ENCODE data around the gene ABHD2. TPM values are rescaled to one million over a fixed set of nuclear protein-coding genes. Genes with fewer than 3 reads are reported as not detected.

Gene ABHD2
- total RNA-seq, 2 experiments from 2014 or later = 16.1 to 22.8 TPM

DNA sequence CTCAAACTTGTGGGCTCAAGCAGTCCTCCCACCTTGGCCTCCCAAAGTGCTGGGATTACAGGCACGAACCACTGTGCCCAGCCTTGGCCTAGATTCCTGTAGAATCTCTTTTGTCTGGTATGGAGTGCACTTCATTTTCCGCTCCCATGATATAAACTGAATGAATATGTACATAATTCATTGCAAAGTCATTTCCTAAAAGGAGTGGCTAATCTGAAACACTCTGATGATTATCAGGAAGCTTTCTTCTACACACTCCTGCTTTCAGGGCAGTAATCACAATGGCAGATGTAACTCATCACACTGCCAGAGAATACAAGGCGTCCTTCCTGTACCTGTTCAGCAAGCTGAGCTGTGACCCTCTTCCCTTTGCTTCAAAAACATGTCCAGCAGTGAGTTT lies 104.5 kb downstream of the ABHD2 start:
- no peak overlapping the region for H3K4me3 ChIP-seq (ENCODE audit: low read depth, low read length, poor library complexity, severe bottlenecking)
- no peaks in the 10 kb centered on the region for H3K79me2 ChIP-seq (ENCODE audit: insufficient read depth, low read depth, low read length)
- no peaks in the 10 kb centered on the region for H3K9me2 ChIP-seq (ENCODE audit: insufficient read depth, low read length)
- TF ChIP-seq, protein P1, sequence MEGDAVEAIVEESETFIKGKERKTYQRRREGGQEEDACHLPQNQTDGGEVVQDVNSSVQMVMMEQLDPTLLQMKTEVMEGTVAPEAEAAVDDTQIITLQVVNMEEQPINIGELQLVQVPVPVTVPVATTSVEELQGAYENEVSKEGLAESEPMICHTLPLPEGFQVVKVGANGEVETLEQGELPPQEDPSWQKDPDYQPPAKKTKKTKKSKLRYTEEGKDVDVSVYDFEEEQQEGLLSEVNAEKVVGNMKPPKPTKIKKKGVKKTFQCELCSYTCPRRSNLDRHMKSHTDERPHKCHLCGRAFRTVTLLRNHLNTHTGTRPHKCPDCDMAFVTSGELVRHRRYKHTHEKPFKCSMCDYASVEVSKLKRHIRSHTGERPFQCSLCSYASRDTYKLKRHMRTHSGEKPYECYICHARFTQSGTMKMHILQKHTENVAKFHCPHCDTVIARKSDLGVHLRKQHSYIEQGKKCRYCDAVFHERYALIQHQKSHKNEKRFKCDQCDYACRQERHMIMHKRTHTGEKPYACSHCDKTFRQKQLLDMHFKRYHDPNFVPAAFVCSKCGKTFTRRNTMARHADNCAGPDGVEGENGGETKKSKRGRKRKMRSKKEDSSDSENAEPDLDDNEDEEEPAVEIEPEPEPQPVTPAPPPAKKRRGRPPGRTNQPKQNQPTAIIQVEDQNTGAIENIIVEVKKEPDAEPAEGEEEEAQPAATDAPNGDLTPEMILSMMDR (conservative IDR thresholded peaks at IDR 0.05; ENCODE audit: low read length) = no peak
- TF ChIP-seq EZH2phosphoT487 (IDR thresholded peaks at IDR 0.05; ENCODE audit: borderline replicate concordance, low read depth, low read length) = no peak
- no peaks in the 10 kb centered on the region for H3K4me1 ChIP-seq (ENCODE audit: insufficient read depth, low read length, poor library complexity, severe bottlenecking)
- ChIA-PET POLR2A (interaction anchor here (0.6 kb wide), 1 partner anchor 82 kb away, joined by 3 read pairs; no protein-coding TSS in a partner anchor), CTCF (ENCODE audit: unreplicated experiment) (no interaction called here)
- DNase-seq (ENCODE audit: low spot score) = no peak
- no peaks in the 10 kb centered on the region for H4K20me1 ChIP-seq (ENCODE audit: insufficient read depth, low read length)
- H3K27ac ChIP-seq (ENCODE audit: low read depth, low read length, poor library complexity, severe bottlenecking) = no peak overlapping the region
- peaks cover 9% of the 10 kb centered on the region; the same call in 1 of the 2 replicates for H3K36me3 ChIP-seq (ENCODE audit: insufficient read depth, low read length)
- no peak overlapping the region for H3K4me2 ChIP-seq (ENCODE audit: low read length)
- intact Hi-C loops (cut with micrococcal nuclease; ENCODE audit: unreplicated experiment) = no loop called here
- no TSS peak for BruUV-seq (replicated peaks)
- no peak overlapping the region for H2AFZ ChIP-seq (ENCODE audit: low read length)
- no peaks in the 10 kb centered on the region for H3K9me3 ChIP-seq (ENCODE audit: low read length)

DNA sequence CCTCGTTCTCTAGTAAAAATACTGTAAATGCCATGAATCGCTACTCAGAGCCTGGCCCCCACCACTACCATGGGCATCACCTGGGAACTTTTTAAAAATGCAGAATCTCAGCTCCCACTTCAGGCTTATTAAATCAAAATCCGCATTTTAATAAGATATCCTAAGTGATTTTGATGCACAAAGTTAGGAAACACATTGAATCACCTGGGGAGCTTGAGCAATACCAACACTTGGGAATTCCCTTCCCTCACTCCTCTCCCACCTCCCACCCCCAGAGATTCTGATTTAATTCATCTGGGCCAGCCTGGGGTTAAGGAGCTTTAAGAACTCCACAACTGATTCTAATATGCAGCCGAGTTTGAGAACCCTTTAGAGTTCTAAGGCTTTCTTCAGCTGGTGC lies 106.4 kb downstream of the ABHD2 start:
- no peak for DNase-seq (ENCODE audit: low spot score)
- Histone ChIP-seq H3K9me2 (ENCODE audit: insufficient read depth, low read length) (no peaks in the 10 kb centered on the region), H3K36me3 (ENCODE audit: insufficient read depth, low read length) (peaks cover 9% of the 10 kb centered on the region; the same call in 1 of the 2 replicates), H3K4me1 (ENCODE audit: insufficient read depth, low read length, poor library complexity, severe bottlenecking) (no peaks in the 10 kb centered on the region), H3K27ac (ENCODE audit: low read depth, low read length, poor library complexity, severe bottlenecking) (no peak overlapping the region), H3K4me3 (ENCODE audit: low read depth, low read length, poor library complexity, severe bottlenecking) (no peak overlapping the region), H4K20me1 (ENCODE audit: insufficient read depth, low read length) (no peaks in the 10 kb centered on the region), H3K9me3 (ENCODE audit: low read length) (no peaks in the 10 kb centered on the region), H3K79me2 (ENCODE audit: insufficient read depth, low read depth, low read length) (no peaks in the 10 kb centered on the region), H2AFZ (ENCODE audit: low read length) (no peak overlapping the region), H3K4me2 (ENCODE audit: low read length) (no peak overlapping the region)
- intact Hi-C loops (cut with micrococcal nuclease; ENCODE audit: unreplicated experiment) = no loop called here
- no TSS peak for BruUV-seq (replicated peaks)
- ChIA-PET CTCF (ENCODE audit: unreplicated experiment) (no interaction called here), POLR2A (interaction anchor here (0.6 to 1.1 kb wide), 2 partner anchors 70 to 133 kb away, joined by 3 to 4 read pairs; no protein-coding TSS in a partner anchor)
- TF ChIP-seq, protein P1 (conservative IDR thresholded peaks at IDR 0.05; ENCODE audit: low read length) = no peak
- no peak for TF ChIP-seq EZH2phosphoT487 (IDR thresholded peaks at IDR 0.05; ENCODE audit: borderline replicate concordance, low read depth, low read length)

DNA sequence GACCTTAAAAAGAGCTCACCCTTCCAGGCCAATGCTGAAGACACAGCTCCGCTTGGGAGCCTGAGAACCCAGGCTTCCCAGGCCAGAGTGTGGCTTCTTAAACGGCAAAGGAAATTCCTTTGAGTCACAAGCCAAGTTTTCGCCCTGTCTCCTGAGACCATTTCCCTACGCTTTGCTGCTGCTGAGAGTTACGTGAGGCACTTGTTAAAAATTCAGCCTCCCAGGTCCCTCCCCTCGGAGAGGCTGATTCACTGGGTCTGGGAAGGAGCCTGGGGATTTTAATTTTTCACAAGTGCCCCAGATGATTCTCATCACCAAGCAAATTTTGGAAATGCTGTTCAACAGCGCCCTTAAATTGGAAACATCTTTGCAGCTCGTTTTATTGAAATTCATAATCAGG lies 107.6 kb downstream of the ABHD2 start:
- no peak overlapping the region for H2AFZ ChIP-seq (ENCODE audit: low read length)
- H3K4me2 ChIP-seq (ENCODE audit: low read length) = no peak overlapping the region
- TF ChIP-seq EZH2phosphoT487 (IDR thresholded peaks at IDR 0.05; ENCODE audit: borderline replicate concordance, low read depth, low read length) = no peak
- intact Hi-C loops (cut with micrococcal nuclease; ENCODE audit: unreplicated experiment) = no loop called here
- no peak overlapping the region for H3K4me3 ChIP-seq (ENCODE audit: low read depth, low read length, poor library complexity, severe bottlenecking)
- no peaks in the 10 kb centered on the region for H4K20me1 ChIP-seq (ENCODE audit: insufficient read depth, low read length)
- CTCF ChIA-PET (ENCODE audit: unreplicated experiment) = no interaction called here
- no peaks in the 10 kb centered on the region for H3K9me2 ChIP-seq (ENCODE audit: insufficient read depth, low read length)
- POLR2A ChIA-PET = no interaction called here
- BruUV-seq (replicated peaks) = no TSS peak
- no peaks in the 10 kb centered on the region for H3K9me3 ChIP-seq (ENCODE audit: low read length)
- H3K36me3 ChIP-seq (ENCODE audit: insufficient read depth, low read length) = peaks cover 8% of the 10 kb centered on the region; the same call in 1 of the 2 replicates
- no peaks in the 10 kb centered on the region for H3K79me2 ChIP-seq (ENCODE audit: insufficient read depth, low read depth, low read length)
- no peaks in the 10 kb centered on the region for H3K4me1 ChIP-seq (ENCODE audit: insufficient read depth, low read length, poor library complexity, severe bottlenecking)
- DNase-seq (ENCODE audit: low spot score) = no peak
- no peak overlapping the region for H3K27ac ChIP-seq (ENCODE audit: low read depth, low read length, poor library complexity, severe bottlenecking)

Data from OCI-LY7 (cell line).